ENCODE data around the gene EDIL3. TPM values are rescaled to one million over a fixed set of nuclear protein-coding genes. Genes with fewer than 3 reads are reported as not detected.

EDIL3 gene
- total RNA-seq, 2 experiments from 2014 or later: not detected

GRCh38 chr5:84383296-84383815 lies 1.3 kb downstream of the EDIL3 start:
- H3K27me3 Mint-ChIP-seq: peaks cover 39% of the 10 kb centered on the region
- no peak for DNase-seq
- no peaks in the 10 kb centered on the region for H3K9me3 Mint-ChIP-seq
- H3K36me3 Mint-ChIP-seq (ENCODE audit: low read depth): peaks cover 2% of the 10 kb centered on the region
- no peak overlapping the region for H3K4me3 Mint-ChIP-seq
- no peak overlapping the region for H3K27ac Mint-ChIP-seq
- ChIA-PET CTCF (no interaction called here), POLR2A (no interaction called here)
- intact Hi-C loops (cut with micrococcal nuclease): no loop called here
- no peak for ATAC-seq
- no peak for TF ChIP-seq CTCF (IDR thresholded peaks at IDR 0.05)
- peaks cover 3% of the 10 kb centered on the region for H3K4me1 Mint-ChIP-seq (ENCODE audit: low read depth)

- CTCF ChIA-PET: no interaction called here
- Mint-ChIP-seq H3K36me3 (ENCODE audit: low read depth) (peaks cover 2% of the 10 kb centered on the region), H3K9me3 (no peaks in the 10 kb centered on the region), H3K4me1 (ENCODE audit: low read depth) (peaks cover 3% of the 10 kb centered on the region), H3K4me3 (no peak overlapping the region), H3K27me3 (peaks cover 39% of the 10 kb centered on the region), H3K27ac (no peak overlapping the region)
- TF ChIP-seq CTCF (IDR thresholded peaks at IDR 0.05): no peak
- ATAC-seq (no peak), DNase-seq (no peak)
- POLR2A ChIA-PET: no interaction called here
- intact Hi-C loops (cut with micrococcal nuclease): no loop called here
Measured at GRCh38 chr5:84382363-84383295, 2.1 kb downstream of the EDIL3 start.

- peaks cover 3% of the 10 kb centered on the region for H3K4me1 Mint-ChIP-seq (ENCODE audit: low read depth)
- no peaks in the 10 kb centered on the region for H3K9me3 Mint-ChIP-seq
- intact Hi-C loops (cut with micrococcal nuclease): no loop called here
Measured at GRCh38 chr5:84381502-84382362, 2.9 kb downstream of the EDIL3 start.

GRCh38 chr5:84379749-84380148 lies 4.9 kb downstream of the EDIL3 start:
- Mint-ChIP-seq H3K9me3 (no peaks in the 10 kb centered on the region), H3K27ac (no peak overlapping the region), H3K4me1 (ENCODE audit: low read depth) (peaks cover 3% of the 10 kb centered on the region), H3K36me3 (ENCODE audit: low read depth) (no peaks in the 10 kb centered on the region), H3K27me3 (peaks cover 22% of the 10 kb centered on the region), H3K4me3 (no peak overlapping the region)
- CTCF ChIA-PET: no interaction called here
- POLR2A ChIA-PET: no interaction called here
- TF ChIP-seq CTCF (IDR thresholded peaks at IDR 0.05): no peak
- no peak for ATAC-seq
- intact Hi-C loops (cut with micrococcal nuclease): no loop called here
- DNase-seq: no peak

More at GRCh38 chr5:84381502-84382362, 2.9 kb downstream of the EDIL3 start:
- DNase-seq: no peak
- H3K27me3 Mint-ChIP-seq: peaks cover 37% of the 10 kb centered on the region
- CTCF ChIA-PET: no interaction called here
- TF ChIP-seq CTCF (IDR thresholded peaks at IDR 0.05): no peak
- H3K36me3 Mint-ChIP-seq (ENCODE audit: low read depth): peaks cover 2% of the 10 kb centered on the region
- H3K27ac Mint-ChIP-seq: no peak overlapping the region
- ATAC-seq: no peak
- H3K4me3 Mint-ChIP-seq: no peak overlapping the region
- POLR2A ChIA-PET: no interaction called here
